ENCODE results near the gene GPR148.
"Not testable (repeated sequence)": the region's sequence is repeated elsewhere in the genome, so short reads cannot be mapped to it uniquely, and the experiment has no call there.

Gene GPR148, protein sequence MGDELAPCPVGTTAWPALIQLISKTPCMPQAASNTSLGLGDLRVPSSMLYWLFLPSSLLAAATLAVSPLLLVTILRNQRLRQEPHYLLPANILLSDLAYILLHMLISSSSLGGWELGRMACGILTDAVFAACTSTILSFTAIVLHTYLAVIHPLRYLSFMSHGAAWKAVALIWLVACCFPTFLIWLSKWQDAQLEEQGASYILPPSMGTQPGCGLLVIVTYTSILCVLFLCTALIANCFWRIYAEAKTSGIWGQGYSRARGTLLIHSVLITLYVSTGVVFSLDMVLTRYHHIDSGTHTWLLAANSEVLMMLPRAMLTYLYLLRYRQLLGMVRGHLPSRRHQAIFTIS

DNA sequence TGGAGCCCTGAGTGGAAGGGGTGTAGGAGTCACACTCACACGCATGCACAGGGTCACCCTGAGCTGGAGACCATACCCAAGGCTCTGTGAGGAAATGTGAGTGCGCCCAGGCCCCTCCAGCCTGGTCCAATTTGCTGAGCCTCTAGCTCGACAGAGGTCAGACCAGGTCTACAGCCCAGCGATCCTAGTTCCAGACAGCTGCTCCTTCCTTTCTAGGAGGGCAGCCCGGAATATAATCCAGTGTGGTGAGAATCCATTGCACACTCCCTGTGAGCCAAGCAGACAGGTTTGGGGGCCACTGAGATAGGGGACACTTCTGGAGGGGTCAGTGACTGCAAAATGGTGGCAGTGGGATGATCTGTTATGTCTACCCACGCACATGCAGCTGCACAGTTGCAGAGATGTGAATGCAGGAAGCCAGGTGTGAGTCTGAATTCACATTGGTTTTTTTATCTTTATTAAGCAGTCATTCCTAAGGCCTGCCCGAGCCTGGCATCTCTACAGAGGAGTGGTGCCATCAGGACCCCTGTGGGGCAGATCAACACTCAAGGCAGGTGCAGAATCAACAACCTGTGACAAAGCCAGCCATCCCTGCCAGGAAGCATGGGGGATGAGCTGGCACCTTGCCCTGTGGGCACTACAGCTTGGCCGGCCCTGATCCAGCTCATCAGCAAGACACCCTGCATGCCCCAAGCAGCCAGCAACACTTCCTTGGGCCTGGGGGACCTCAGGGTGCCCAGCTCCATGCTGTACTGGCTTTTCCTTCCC is at the start of gene GPR148:
TSS of gene GPR148 (plus strand) at position 522 of the 768 bp plus-strand sequence. CDS start at position 604, 82 bp downstream.
- FAIRE-seq (no peak), DNase-seq (ENCODE audit: insufficient read length, low spot score) (no peak)
- TF ChIP-seq POLR2A (IDR thresholded peaks at IDR 0.05; ENCODE audit: low read depth, low read length), result no peak

DNA sequence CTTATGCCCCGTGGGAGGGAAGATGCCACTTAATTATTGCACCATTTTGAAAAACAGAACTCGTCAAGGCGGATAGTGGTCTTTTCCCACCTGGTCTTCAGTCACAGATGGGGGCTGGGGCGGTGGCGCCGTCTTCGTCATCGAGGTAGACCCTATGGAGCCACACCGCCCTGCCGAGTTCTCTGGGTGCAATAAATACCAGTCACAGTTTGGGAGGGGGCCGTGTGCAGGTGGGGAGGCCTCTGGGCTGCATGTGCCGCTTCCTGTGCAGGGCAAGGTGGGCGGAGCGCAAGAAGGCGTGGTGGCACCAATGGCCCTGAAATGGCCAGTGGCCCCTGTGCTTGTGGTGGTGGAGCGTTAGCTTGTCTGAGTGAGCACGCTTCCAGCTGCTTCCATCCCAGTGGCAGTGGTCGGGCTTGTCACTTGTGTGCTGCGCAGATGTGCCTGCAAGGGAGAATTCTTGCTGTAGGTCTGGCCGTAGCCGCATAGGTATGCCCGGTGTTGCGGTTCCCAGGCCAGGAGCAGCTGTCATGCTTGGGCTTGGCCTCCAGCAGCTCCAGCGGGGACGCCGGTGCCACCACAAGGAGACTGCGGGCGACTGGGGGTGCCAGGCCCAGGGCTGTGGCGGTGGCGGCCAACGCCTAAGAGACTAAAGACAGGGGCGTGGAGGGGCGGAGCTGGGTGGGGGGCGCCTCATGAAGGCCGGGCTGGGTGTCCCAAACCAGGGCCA is 36.7 kb upstream of the GPR148 start:
- not testable (repeated sequence) for FAIRE-seq; DNase-seq (ENCODE audit: insufficient read length, low spot score)

GRCh38 chr2:130693474-130693873 is 35.4 kb upstream of the GPR148 start:
- not testable (repeated sequence) for DNase-seq (ENCODE audit: insufficient read length, low spot score); FAIRE-seq

- not testable (repeated sequence) for FAIRE-seq; DNase-seq (ENCODE audit: insufficient read length, low spot score)
Observed at GRCh38 chr2:130703250-130703649, 25.6 kb upstream of the GPR148 start.

DNA sequence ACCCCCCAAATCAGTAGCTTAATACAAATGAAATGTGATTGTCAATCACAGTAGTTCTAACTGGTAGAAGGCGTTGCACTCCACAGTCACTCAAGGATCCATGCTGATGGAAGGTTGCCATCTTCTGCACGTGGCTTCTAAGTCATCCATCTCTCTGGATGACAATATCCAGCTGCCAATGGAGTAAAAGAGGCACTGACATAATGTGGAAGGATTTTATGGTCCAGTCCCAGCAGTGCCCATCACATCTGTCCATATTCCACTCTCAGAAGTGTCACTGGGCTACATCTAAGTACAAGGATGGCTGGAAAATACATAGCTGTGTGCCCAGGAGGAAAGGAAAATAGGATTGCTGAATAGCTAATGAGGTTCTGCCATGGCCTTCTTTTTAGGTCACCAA is 14.1 kb upstream of the GPR148 start:
- FAIRE-seq; DNase-seq (ENCODE audit: insufficient read length, low spot score): not testable (repeated sequence)

DNA sequence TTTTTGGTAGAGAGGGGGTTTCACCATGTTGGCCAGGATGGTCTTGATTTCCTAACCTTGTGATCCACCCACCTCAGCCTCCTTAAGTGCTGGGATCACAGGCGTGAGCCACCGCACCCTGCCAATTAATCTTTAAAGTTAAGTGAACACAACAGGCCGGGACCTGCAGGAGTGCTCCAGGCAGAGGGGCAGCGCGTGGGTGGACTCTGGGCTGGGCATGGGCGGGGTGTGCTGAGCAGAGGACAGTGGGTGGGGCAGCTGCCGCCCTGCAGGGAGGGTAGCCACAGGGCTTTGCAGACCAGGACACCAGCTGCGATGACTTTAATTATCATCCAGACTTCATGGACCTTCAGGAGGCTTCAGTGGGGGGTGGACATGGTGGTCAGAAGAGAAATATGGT is 8.8 kb upstream of the GPR148 start:
- FAIRE-seq (no peak), DNase-seq (ENCODE audit: insufficient read length, low spot score) (no peak)
- TF ChIP-seq POLR2A (IDR thresholded peaks at IDR 0.05; ENCODE audit: low read depth, low read length), result no peak

DNA sequence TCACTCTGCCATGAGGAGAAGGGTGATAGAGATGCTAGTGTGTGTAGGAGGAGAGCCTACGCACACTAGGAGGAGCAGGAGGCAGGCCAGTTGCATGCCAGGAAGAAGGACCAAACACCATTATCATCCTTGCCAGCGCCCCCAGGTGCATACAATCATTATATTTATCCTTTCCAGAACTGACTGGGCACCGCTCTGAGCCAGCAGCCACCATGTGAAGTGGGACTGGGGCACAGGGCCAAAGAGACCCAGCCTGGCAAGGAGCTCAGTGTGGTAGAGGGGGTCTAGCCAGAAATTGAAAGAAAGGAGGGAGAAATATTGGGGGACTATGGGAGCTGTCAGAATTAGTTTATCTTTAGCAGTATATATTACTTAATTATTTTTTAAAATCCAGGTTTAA is 8.3 kb upstream of the GPR148 start:
- no peak for TF ChIP-seq POLR2A (IDR thresholded peaks at IDR 0.05; ENCODE audit: low read depth, low read length)
- FAIRE-seq (no peak), DNase-seq (ENCODE audit: insufficient read length, low spot score) (no peak)

- no peak for DNase-seq (ENCODE audit: insufficient read length, low spot score)
- no peak for FAIRE-seq
- TF ChIP-seq POLR2A (IDR thresholded peaks at IDR 0.05; ENCODE audit: low read depth, low read length), result no peak
Observed at GRCh38 chr2:130724455-130724854, 4.4 kb upstream of the GPR148 start.

DNA sequence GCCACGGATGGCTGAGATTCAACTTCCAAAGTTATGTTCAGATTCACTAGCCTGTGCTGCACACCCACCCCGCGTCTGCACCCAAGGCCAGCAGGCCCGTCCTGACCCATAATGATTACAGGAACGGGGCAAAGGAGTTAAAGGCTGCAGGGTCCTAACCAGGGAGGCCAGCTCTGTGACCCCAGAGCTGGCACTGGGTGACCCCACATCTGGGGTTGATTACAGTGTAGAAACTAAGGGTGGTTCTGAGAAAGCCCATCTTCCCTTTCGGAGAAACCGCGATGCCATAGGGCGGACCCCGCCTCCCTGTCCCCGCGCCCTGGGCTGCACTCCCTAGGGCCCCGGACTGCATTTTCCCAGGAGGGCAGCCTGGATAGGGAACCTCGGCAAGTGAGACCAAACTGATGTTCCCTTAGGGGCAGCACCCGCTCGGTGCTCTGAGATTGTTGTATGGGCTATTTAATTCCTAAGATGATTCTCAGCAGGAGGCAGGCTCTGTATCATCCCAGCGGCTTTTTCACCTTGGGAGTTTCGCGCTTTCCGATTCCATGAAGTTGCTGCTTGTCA is 2.2 kb upstream of the GPR148 start:
- DNase-seq (ENCODE audit: insufficient read length, low spot score) (no peak), FAIRE-seq (no peak)
- TF ChIP-seq POLR2A (IDR thresholded peaks at IDR 0.05; ENCODE audit: low read depth, low read length), result no peak

DNA sequence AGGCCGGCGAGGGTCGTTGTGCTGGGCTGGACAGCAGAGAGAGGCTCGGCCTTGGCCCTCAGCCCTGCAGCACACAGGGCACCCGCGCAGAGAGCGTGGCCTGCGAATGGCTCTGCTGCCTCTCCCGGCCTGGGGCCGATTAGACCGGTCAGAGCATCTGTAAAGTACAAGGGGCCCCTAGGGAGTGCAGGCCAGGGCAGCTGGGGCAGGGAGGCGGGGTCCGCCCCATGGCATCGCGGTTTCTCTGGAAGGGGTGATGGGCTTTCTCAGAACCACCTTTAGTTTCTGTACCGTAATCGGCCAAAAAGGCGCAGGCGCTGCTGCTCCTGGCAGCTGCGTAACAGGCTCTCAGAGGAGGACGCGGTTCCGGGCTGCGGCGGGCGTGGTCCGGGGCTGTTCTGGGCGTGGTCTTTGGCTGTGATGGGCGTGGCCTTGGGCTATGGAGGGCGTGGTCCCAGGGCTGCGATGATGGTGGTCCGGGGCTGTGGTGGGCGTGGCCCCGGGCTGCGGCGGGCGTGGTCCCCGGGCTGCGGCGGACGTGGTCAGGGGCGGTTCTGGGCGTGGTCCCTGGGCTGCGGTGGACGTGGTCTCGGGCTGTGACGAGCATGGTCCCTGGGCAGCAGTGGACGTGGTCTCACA is 1.5 kb upstream of the GPR148 start:
- peak; percentile 38; the same call in 1 of the 2 replicates for TF ChIP-seq POLR2A (IDR thresholded peaks at IDR 0.05; ENCODE audit: low read depth, low read length)
- DNase-seq (ENCODE audit: insufficient read length, low spot score) (peak; percentile 76), FAIRE-seq (no peak)

- DNase-seq (ENCODE audit: insufficient read length, low spot score), result no peak
- FAIRE-seq, result no peak
- no peak for TF ChIP-seq POLR2A (IDR thresholded peaks at IDR 0.05; ENCODE audit: low read depth, low read length)
Observed at GRCh38 chr2:130728007-130728454, 839 bp upstream of the GPR148 start.

GRCh38 chr2:130729322-130730299 is 741 bp downstream of the GPR148 start:
- no peak for DNase-seq (ENCODE audit: insufficient read length, low spot score)
- FAIRE-seq, result no peak
- TF ChIP-seq POLR2A (IDR thresholded peaks at IDR 0.05; ENCODE audit: low read depth, low read length), result no peak

GRCh38 chr2:130732257-130732656 is 3.4 kb downstream of the GPR148 start:
- not testable (repeated sequence) for FAIRE-seq; DNase-seq (ENCODE audit: insufficient read length, low spot score)

Data from H54 (cell line).